ENCODE measurements around the gene MARK4.

DNA sequence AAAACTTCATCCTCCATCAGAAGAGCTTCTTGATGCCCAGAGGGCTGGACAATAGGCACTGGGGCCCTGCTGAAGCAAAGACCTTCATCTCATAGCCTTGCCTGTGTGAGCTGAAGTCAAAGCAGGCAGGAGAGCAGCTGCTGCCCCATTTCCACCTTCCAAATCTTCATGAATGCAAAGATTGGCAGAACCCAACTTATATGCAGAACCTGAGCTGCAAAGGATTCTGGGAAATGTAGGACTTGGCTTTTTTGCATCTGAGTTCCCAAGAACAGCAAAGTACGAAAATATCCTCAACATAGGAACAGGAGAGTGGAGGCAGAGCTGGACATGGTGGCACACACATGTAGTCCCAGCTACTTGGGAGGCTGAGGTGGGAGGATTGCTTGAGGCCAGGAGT lies 40.8 kb downstream of the MARK4 start:
- TF ChIP-seq POLR2A (IDR thresholded peaks at IDR 0.05), result no peak
- TF ChIP-seq, protein P1, sequence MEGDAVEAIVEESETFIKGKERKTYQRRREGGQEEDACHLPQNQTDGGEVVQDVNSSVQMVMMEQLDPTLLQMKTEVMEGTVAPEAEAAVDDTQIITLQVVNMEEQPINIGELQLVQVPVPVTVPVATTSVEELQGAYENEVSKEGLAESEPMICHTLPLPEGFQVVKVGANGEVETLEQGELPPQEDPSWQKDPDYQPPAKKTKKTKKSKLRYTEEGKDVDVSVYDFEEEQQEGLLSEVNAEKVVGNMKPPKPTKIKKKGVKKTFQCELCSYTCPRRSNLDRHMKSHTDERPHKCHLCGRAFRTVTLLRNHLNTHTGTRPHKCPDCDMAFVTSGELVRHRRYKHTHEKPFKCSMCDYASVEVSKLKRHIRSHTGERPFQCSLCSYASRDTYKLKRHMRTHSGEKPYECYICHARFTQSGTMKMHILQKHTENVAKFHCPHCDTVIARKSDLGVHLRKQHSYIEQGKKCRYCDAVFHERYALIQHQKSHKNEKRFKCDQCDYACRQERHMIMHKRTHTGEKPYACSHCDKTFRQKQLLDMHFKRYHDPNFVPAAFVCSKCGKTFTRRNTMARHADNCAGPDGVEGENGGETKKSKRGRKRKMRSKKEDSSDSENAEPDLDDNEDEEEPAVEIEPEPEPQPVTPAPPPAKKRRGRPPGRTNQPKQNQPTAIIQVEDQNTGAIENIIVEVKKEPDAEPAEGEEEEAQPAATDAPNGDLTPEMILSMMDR (IDR thresholded peaks at IDR 0.05), result no peak

All from ovary (tissue), 3 donors.